Trophoblast cell (in vitro differentiated cells and primary cell): Measurements from ENCODE around the gene FLNA.
A peak's percentile ranks its signal among the peaks of the same experiment; 100 is the strongest.

Experiments
- DNase-seq, 2 donors: peaks; one replicate each; pipeline ENCODE4 v3.0.0-alpha.2; 2016
- H2AFZ ChIP-seq: 2 replicates; pipeline ENCODE4 v1.6.1; 2013; ENCODE audit warnings: low read length, moderate library complexity, mild to moderate bottlenecking; ENCODE audit not compliant: insufficient read depth, poor library complexity
- H2AK5ac ChIP-seq: 2 replicates; pipeline ENCODE4 v1.6.1; 2013; ENCODE audit warnings: mild to moderate bottlenecking, low read length
- H2BK120ac ChIP-seq: 2 replicates; pipeline ENCODE4 v1.6.1; 2013; ENCODE audit warnings: low read length, mild to moderate bottlenecking, moderate library complexity; ENCODE audit not compliant: insufficient read depth, poor library complexity
- H2BK12ac ChIP-seq: 2 replicates; pipeline ENCODE4 v1.6.1; 2013; ENCODE audit warnings: mild to moderate bottlenecking, low read length, moderate library complexity
- H2BK5ac ChIP-seq: 2 replicates; pipeline ENCODE4 v1.6.1; 2013; ENCODE audit warnings: low read length, low read depth, moderate library complexity, mild to moderate bottlenecking; ENCODE audit not compliant: poor library complexity
- H3K14ac ChIP-seq: 2 replicates; pipeline ENCODE4 v1.6.1; 2013; ENCODE audit warnings: mild to moderate bottlenecking, low read length
- H3K18ac ChIP-seq: 2 replicates; pipeline ENCODE4 v1.6.1; 2013; ENCODE audit warnings: mild to moderate bottlenecking, low read length
- H3K23ac ChIP-seq: 2 replicates; pipeline ENCODE4 v1.6.1; 2013; ENCODE audit warnings: low read length
- H3K27ac ChIP-seq: 2 replicates; pipeline ENCODE4 v1.5.1; 2013; ENCODE audit warnings: low read depth, mild to moderate bottlenecking, inconsistent platforms, low read length, moderate library complexity
- H3K27me3 ChIP-seq: 2 replicates; pipeline ENCODE4 v1.6.1; 2013; ENCODE audit warnings: inconsistent platforms, mild to moderate bottlenecking, low read length, moderate library complexity; ENCODE audit not compliant: insufficient read depth
- H3K36me3 ChIP-seq, 2 experiments: 1 replicate in 1 of 2; 2 replicates in 1 of 2; pipeline ENCODE4 v1.6.1; 2013; ENCODE audit warnings: low read length in 2 of 2, mild to moderate bottlenecking in 2 of 2, moderate library complexity in 1 of 2; ENCODE audit not compliant: insufficient read depth in 2 of 2, control insufficient read depth in 1 of 2
- H3K4ac ChIP-seq: 2 replicates; pipeline ENCODE4 v1.6.1; 2013; ENCODE audit warnings: low read depth, mild to moderate bottlenecking, low read length, moderate library complexity
- H3K4me1 ChIP-seq, 2 experiments: 1 replicate in 1 of 2; 2 replicates in 1 of 2; pipeline ENCODE4 v1.6.1; 2013; ENCODE audit warnings: low read length in 2 of 2, mild to moderate bottlenecking in 2 of 2, moderate library complexity in 1 of 2; ENCODE audit not compliant: insufficient read depth in 2 of 2, control insufficient read depth in 1 of 2
- H3K4me2 ChIP-seq: 2 replicates; pipeline ENCODE4 v1.6.1; 2013; ENCODE audit warnings: inconsistent platforms, mild to moderate bottlenecking, low read length, moderate library complexity
- H3K4me3 ChIP-seq: 2 replicates; pipeline ENCODE4 v1.5.1; 2013; ENCODE audit warnings: mild to moderate bottlenecking, low read depth, low read length, inconsistent platforms
- H3K79me1 ChIP-seq: one replicate; pipeline ENCODE4 v1.6.1; 2013; ENCODE audit warnings: low read length
- H3K79me2 ChIP-seq: 2 replicates; pipeline ENCODE4 v1.6.1; 2013; ENCODE audit warnings: low read length, mild to moderate bottlenecking; ENCODE audit not compliant: control insufficient read depth, insufficient read depth, poor library complexity
- H3K9ac ChIP-seq: 2 replicates; pipeline ENCODE4 v1.6.1; 2013; ENCODE audit warnings: mild to moderate bottlenecking, low read length
- H3K9me3 ChIP-seq: 2 replicates; pipeline ENCODE4 v1.6.1; 2013; ENCODE audit warnings: low read depth, mild to moderate bottlenecking, control low read depth, inconsistent platforms, low read length; ENCODE audit not compliant: insufficient read depth
- H4K12ac ChIP-seq: 2 replicates; pipeline ENCODE4 v1.6.1; 2013; ENCODE audit warnings: low read depth, mild to moderate bottlenecking, low read length, moderate library complexity
- H4K8ac ChIP-seq: 2 replicates; pipeline ENCODE4 v1.6.1; 2013; ENCODE audit warnings: low read depth, mild to moderate bottlenecking, low read length, moderate library complexity
- H4K91ac ChIP-seq: one replicate; pipeline ENCODE4 v1.6.1; 2013; ENCODE audit warnings: low read depth, mild to moderate bottlenecking, low read length, moderate library complexity
- WGBS: extraction: QIAGEN DNeasy Blood & Tissue Kit; methylation state at CpG from one replicate; pipeline ENCODE4 v1.1.7; 2013; ENCODE audit warnings: missing lambda C conversion rate; ENCODE audit not compliant: insufficient read length, insufficient coverage; ENCODE audit errors: extremely low coverage; 5-methylcytosine and 5-hydroxymethylcytosine counted together

The FLNA gene

DNA sequence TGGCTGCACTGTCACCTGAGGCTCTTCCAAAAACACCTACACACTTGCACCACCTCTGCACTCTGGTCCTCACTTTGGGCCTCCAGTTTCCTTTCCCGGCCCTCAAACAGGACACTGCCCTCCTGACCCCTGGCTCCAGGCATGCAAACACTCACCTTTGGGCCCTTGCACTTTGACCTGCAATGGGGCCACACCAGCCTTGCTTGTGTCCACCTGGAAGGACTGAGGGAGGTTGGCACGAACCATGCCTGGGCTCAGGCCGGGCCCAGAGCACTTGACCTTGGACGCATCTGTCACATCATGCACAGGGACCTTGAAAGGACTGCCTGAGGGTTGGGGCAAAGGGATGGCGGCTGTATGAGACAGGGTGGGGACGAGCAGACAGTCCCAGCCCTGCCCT is 15.6 kb downstream of the FLNA start:
- H3K36me3 ChIP-seq: peaks cover 96% of the 10 kb centered on the region in 2 experiments
- no peak overlapping the region for H3K9ac ChIP-seq
- no peaks in the 10 kb centered on the region for H3K4me1 ChIP-seq
- H3K4me3 ChIP-seq: no peak overlapping the region
- no peak overlapping the region for H2AK5ac ChIP-seq
- no peak overlapping the region for H3K18ac ChIP-seq
- no peak overlapping the region for H2BK12ac ChIP-seq
- no peak overlapping the region for H4K12ac ChIP-seq
- no peaks in the 10 kb centered on the region for H3K79me2 ChIP-seq
- H4K91ac ChIP-seq: no peak overlapping the region
- no peak overlapping the region for H3K27ac ChIP-seq
- no peak overlapping the region for H3K4me2 ChIP-seq
- no peaks in the 10 kb centered on the region for H3K27me3 ChIP-seq
- H3K79me1 ChIP-seq: no peaks in the 10 kb centered on the region
- no peak overlapping the region for H2AFZ ChIP-seq
- no peaks in the 10 kb centered on the region for H3K9me3 ChIP-seq
- no peak overlapping the region for H2BK5ac ChIP-seq
- no CpG with 5 or more reads among the region's 6 CpGs for WGBS
- no peak for DNase-seq
- H3K23ac ChIP-seq: no peak overlapping the region
- no peak overlapping the region for H3K14ac ChIP-seq
- no peak overlapping the region for H3K4ac ChIP-seq
- H4K8ac ChIP-seq: no peak overlapping the region
- H2BK120ac ChIP-seq: no peak overlapping the region

- no peak overlapping the region for H4K12ac ChIP-seq
- DNase-seq: no peak
- H2BK120ac ChIP-seq: no peak overlapping the region
- H2AFZ ChIP-seq: no peak overlapping the region
- H3K36me3 ChIP-seq: peaks cover 97 to 98% of the 10 kb centered on the region in 2 experiments
- no peaks in the 10 kb centered on the region for H3K27me3 ChIP-seq
- no peak overlapping the region for H3K23ac ChIP-seq
- no peak overlapping the region for H2BK5ac ChIP-seq
- H3K9me3 ChIP-seq: no peaks in the 10 kb centered on the region
- H3K79me2 ChIP-seq: no peaks in the 10 kb centered on the region
- no CpG with 5 or more reads among the region's 11 CpGs for WGBS
- no peak overlapping the region for H3K4ac ChIP-seq
- no peaks in the 10 kb centered on the region for H3K4me1 ChIP-seq
- no peak overlapping the region for H4K91ac ChIP-seq
- no peak overlapping the region for H3K27ac ChIP-seq
- no peak overlapping the region for H2BK12ac ChIP-seq
- H3K79me1 ChIP-seq: no peaks in the 10 kb centered on the region
- no peak overlapping the region for H3K14ac ChIP-seq
- H3K18ac ChIP-seq: no peak overlapping the region
- H3K4me3 ChIP-seq: peak overlapping the region; percentile 10
- H2AK5ac ChIP-seq: no peak overlapping the region
- no peak overlapping the region for H4K8ac ChIP-seq
- H3K9ac ChIP-seq: no peak overlapping the region
- no peak overlapping the region for H3K4me2 ChIP-seq
Measured at GRCh38 chrX:154358011-154358410, 16.4 kb downstream of the FLNA start.

GRCh38 chrX:154357205-154357604 is 17.2 kb downstream of the FLNA start:
- H2BK12ac ChIP-seq: no peak overlapping the region
- no peak overlapping the region for H2BK5ac ChIP-seq
- H2AFZ ChIP-seq: no peak overlapping the region
- no peak overlapping the region for H2BK120ac ChIP-seq
- H3K36me3 ChIP-seq: peaks cover 97 to 98% of the 10 kb centered on the region in 2 experiments
- no peak overlapping the region for H3K27ac ChIP-seq
- H3K27me3 ChIP-seq: no peaks in the 10 kb centered on the region
- H4K12ac ChIP-seq: no peak overlapping the region
- H3K4me3 ChIP-seq: no peak overlapping the region
- no peak overlapping the region for H3K18ac ChIP-seq
- H4K8ac ChIP-seq: no peak overlapping the region
- no CpG with 5 or more reads among the region's 27 CpGs for WGBS
- no peak for DNase-seq
- no peak overlapping the region for H3K14ac ChIP-seq
- H3K4me2 ChIP-seq: no peak overlapping the region
- H3K79me2 ChIP-seq: no peaks in the 10 kb centered on the region
- no peak overlapping the region for H2AK5ac ChIP-seq
- no peaks in the 10 kb centered on the region for H3K4me1 ChIP-seq
- H3K9me3 ChIP-seq: no peaks in the 10 kb centered on the region
- no peaks in the 10 kb centered on the region for H3K79me1 ChIP-seq
- H4K91ac ChIP-seq: no peak overlapping the region
- H3K9ac ChIP-seq: no peak overlapping the region
- H3K23ac ChIP-seq: no peak overlapping the region
- H3K4ac ChIP-seq: no peak overlapping the region

DNA sequence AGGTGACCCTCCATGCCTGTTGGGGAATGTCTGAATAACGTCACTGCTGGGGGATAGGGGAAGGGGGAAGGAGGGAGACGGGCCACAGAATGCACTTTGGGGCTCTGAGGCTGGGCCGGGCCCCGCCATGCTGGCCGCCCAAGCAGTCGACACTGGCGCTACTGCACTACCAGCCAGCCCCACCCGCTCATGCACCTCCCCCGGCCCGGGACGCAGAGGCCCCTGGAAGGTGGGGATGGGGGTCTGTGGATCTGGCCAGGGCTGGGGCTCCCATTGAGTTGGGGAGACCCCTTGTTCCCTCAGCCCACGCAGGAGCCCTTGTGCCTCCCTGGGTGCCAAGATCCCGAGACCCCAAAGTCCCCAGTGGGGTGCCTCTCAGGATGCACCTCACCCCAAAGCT is 17.8 kb downstream of the FLNA start:
- Histone ChIP-seq H3K23ac (no peak overlapping the region), H3K4me2 (no peak overlapping the region), H3K9me3 (no peaks in the 10 kb centered on the region), H3K27ac (no peak overlapping the region), H3K18ac (no peak overlapping the region), H3K4me1 (no peaks in the 10 kb centered on the region), H4K8ac (no peak overlapping the region), H3K9ac (no peak overlapping the region), H2BK5ac (no peak overlapping the region), H3K14ac (no peak overlapping the region), H3K4me3 (no peak overlapping the region), H2BK120ac (no peak overlapping the region), H2AK5ac (no peak overlapping the region), H3K79me1 (no peaks in the 10 kb centered on the region), H3K27me3 (no peaks in the 10 kb centered on the region), H4K12ac (no peak overlapping the region), H3K79me2 (no peaks in the 10 kb centered on the region), H3K4ac (no peak overlapping the region), H2AFZ (no peak overlapping the region), H3K36me3 (peaks cover 97 to 98% of the 10 kb centered on the region in 2 experiments), H4K91ac (no peak overlapping the region), H2BK12ac (no peak overlapping the region)
- no peak for DNase-seq
- WGBS: no CpG with 5 or more reads among the region's 13 CpGs
